GM23248 (cell line): ENCODE data around the gene ARRB1. TPM values are rescaled to one million over a fixed set of nuclear protein-coding genes. Genes with fewer than 3 reads are reported as not detected.
A peak's percentile ranks its signal among the peaks of the same experiment; 100 is the strongest.

Experiments used
- DNase-seq: peaks from one replicate; pipeline ENCODE4 v3.0.0-alpha.2; 2015
- H2AFZ ChIP-seq: fragments of 200-600 bp; sonication (generic); 2 replicates; pipeline ENCODE4 v1.6.1; 2016; ENCODE audit warnings: antibody characterized with exemption
- H3F3A ChIP-seq: fragments of 200-600 bp; sonication (generic); 2 replicates; pipeline ENCODE4 v1.6.1; 2016; ENCODE audit warnings: mild to moderate bottlenecking, antibody characterized with exemption, mixed run types; ENCODE audit not compliant: insufficient read depth
- H3K27ac ChIP-seq: fragments of 200-600 bp; sonication (generic); 2 replicates; pipeline ENCODE4 v1.5.1; 2016; ENCODE audit warnings: mild to moderate bottlenecking
- H3K27me3 ChIP-seq: fragments of 200-600 bp; sonication (generic); replicated peaks from 2 replicates; pipeline ENCODE4 v1.6.1; 2016; ENCODE audit warnings: mild to moderate bottlenecking; ENCODE audit not compliant: insufficient read depth
- H3K36me3 ChIP-seq: fragments of 200-600 bp; sonication (generic); 2 replicates; pipeline ENCODE4 v1.6.1; 2016; ENCODE audit warnings: low read depth, mild to moderate bottlenecking
- H3K4me1 ChIP-seq: fragments of 200-600 bp; sonication (generic); 2 replicates; pipeline ENCODE4 v1.6.1; 2016; ENCODE audit warnings: mild to moderate bottlenecking; ENCODE audit not compliant: insufficient read depth
- H3K4me2 ChIP-seq: fragments of 200-600 bp; sonication (generic); one replicate; pipeline ENCODE4 v1.6.1; 2016; ENCODE audit warnings: mild to moderate bottlenecking; ENCODE audit not compliant: unreplicated experiment
- H3K4me3 ChIP-seq: fragments of 200-600 bp; sonication (generic); 2 replicates; pipeline ENCODE4 v1.5.1; 2016; ENCODE audit warnings: mild to moderate bottlenecking
- H3K79me2 ChIP-seq: fragments of 200-600 bp; sonication (generic); 2 replicates; pipeline ENCODE4 v1.6.1; 2016; ENCODE audit warnings: mild to moderate bottlenecking; ENCODE audit not compliant: insufficient read depth
- H3K9ac ChIP-seq: fragments of 200-600 bp; sonication (generic); 2 replicates; pipeline ENCODE4 v1.6.1; 2016; ENCODE audit warnings: mild to moderate bottlenecking
- H3K9me2 ChIP-seq: fragments of 200-600 bp; sonication (generic); 2 replicates; pipeline ENCODE4 v1.6.1; 2016; ENCODE audit warnings: mixed run types, mild to moderate bottlenecking, moderate library complexity; ENCODE audit not compliant: insufficient read depth
- H3K9me3 ChIP-seq: fragments of 200-600 bp; sonication (generic); one replicate; pipeline ENCODE4 v1.6.1; 2017; ENCODE audit warnings: low read depth
- H4K20me1 ChIP-seq: fragments of 200-600 bp; sonication (generic); 2 replicates; pipeline ENCODE4 v1.6.0; 2016; ENCODE audit not compliant: insufficient read depth
- EZH2 ChIP-seq: fragments of 200-600 bp; sonication (generic); IDR thresholded peaks from 2 replicates; pipeline ENCODE4 v1.6.1; 2018; ENCODE audit warnings: antibody characterized with exemption, mild to moderate bottlenecking; ENCODE audit not compliant: insufficient read depth, poor library complexity, severe bottlenecking
- EZH2phosphoT487 ChIP-seq: fragments of 200-600 bp; sonication (generic); IDR thresholded peaks from 2 replicates; pipeline ENCODE4 v1.6.1; 2018; ENCODE audit warnings: antibody characterized with exemption, moderate library complexity, mild to moderate bottlenecking, low read depth; ENCODE audit not compliant: insufficient read depth
- WGBS, 2 experiments: methylation state at CpG; one replicate each; pipeline ENCODE4 v1.1.6; 2015 to 2017; ENCODE audit warnings: low lambda C conversion rate in 2 of 2, low coverage in 1 of 2; ENCODE audit errors: missing lambda C conversion rate in 2 of 2; 5-methylcytosine and 5-hydroxymethylcytosine counted together
- in situ Hi-C: fragments of 300-500 bp; cut with MboI; formaldehyde crosslinking; loops from 2 replicates; pipeline ENCODE4 v1.15.0; 2020
- polyA plus RNA-seq: library from polyadenylated mRNA; unstranded; fragments of >200 nt; fragmentation: Nextera tagmentation; extraction: Ambion mirVana; gene quantifications from 2 replicates; pipeline ENCODE4 v1.2.1, GENCODE V29; 2016
- total RNA-seq: library from RNA; depleted of rRNA; stranded (reverse); fragments of >200 nt; shearing (Covaris generic); gene quantifications from 2 replicates; pipeline ENCODE4 v1.2.3, GENCODE V29; 2014

Gene ARRB1
- total and polyA plus RNA-seq, 2 experiments from 2014 or later: 2.0 to 3.1 TPM

DNA sequence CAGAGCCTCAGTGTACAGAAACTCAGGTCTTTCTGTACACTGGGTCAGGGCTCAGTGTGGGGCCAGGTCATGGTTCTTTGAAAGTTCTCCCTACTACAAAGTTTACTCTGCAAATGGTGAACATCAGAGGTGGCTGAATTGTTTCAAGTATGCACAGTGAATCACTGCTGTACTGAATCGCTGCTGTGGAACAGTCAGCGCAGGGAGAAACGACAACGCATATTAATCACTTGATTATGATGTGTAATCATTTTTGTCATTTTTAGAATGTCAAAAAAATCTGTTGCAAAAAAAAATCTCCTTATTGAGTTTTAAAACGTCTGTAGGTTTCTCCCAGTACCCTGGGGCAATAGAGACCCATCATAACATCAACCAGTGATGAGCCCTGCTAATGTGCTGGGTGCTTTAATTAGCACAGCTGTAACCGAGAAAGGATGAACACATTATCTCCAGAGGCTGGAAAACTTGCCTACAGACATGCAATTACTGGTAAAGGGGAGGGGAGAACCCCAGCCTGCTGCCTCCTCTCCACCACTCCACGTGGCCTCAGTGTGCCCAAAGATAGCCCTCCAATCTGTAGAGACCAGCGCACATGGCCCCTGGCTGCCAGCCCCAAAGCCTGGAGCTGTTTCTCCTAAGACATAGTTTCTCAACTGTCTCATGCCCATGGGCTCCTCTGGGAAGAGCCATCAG lies 12.8 kb downstream of the ARRB1 start:
- no peak for TF ChIP-seq EZH2
- no peak for TF ChIP-seq EZH2phosphoT487
- no peak overlapping the region for H2AFZ ChIP-seq
- no peaks in the 10 kb centered on the region for H3K9me3 ChIP-seq
- no peak overlapping the region for H3K9ac ChIP-seq
- H3K27ac ChIP-seq: no peak overlapping the region
- no peak overlapping the region for H3K4me3 ChIP-seq
- peaks cover 20% of the 10 kb centered on the region; the same call in 1 of the 2 replicates for H3F3A ChIP-seq
- no peaks in the 10 kb centered on the region for H3K27me3 ChIP-seq
- peaks cover 40% of the 10 kb centered on the region for H3K4me1 ChIP-seq
- peak; percentile 82 for DNase-seq
- no peaks in the 10 kb centered on the region for H4K20me1 ChIP-seq
- H3K79me2 ChIP-seq: no peaks in the 10 kb centered on the region
- peak overlapping the region; percentile 44 for H3K4me2 ChIP-seq
- no peaks in the 10 kb centered on the region for H3K9me2 ChIP-seq
- WGBS, 2 experiments: 7 to 16% methylated on average over 8 of the region's 8 CpGs
- in situ Hi-C loops: loop anchor here (10.0 kb wide), 1 partner anchor 46 kb away; no protein-coding TSS in a partner anchor
- no peaks in the 10 kb centered on the region for H3K36me3 ChIP-seq

DNA sequence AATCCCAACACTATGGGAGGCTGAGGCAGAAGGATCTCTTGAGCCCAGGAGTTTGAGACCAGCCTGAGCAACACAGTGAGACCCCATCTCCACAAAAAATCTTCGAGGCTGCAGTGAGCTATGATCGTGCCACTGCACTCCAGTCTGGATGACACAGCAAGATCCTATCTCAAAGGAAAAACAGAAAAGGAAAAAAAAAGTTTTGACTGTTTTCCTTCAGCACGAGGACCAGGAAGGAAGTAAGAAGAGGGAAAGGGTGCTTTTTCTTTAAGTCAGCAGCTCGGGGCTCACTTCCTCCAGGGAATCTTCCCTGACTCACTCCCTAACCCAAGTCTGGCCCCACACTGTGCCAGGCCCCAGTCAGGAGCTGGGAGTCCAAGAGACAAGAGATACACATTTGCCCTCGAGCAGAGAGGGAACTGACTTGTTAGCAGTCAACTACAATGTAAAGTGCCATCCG lies 14.2 kb downstream of the ARRB1 start:
- in situ Hi-C loops: loop anchor here (10.0 kb wide), 1 partner anchor 48 kb away; no protein-coding TSS in a partner anchor
- H3K36me3 ChIP-seq: no peaks in the 10 kb centered on the region

DNA sequence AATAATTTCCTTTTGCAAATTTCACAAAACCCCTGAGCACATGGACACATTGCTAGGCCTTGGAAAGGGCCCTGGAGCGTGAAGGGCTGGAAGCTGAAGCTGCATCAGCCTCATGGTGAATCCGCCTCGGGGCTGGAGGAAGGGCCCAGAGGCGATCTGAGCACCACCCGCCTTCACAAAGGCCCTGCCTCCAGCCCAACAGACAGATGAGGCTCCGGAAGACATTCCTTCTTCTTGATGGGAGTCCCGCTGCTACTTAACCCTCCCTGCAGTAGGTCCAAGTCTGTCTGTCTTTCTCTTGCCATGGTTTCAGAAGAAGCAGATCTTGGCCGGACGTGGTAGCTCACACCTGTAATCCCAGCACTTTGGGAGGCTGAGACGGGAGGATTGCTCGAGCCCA lies 16.5 kb downstream of the ARRB1 start:
- Histone ChIP-seq H3K9me3 (no peaks in the 10 kb centered on the region), H3K4me3 (no peak overlapping the region), H3K27ac (no peak overlapping the region), H3F3A (peaks cover 20% of the 10 kb centered on the region; the same call in 1 of the 2 replicates), H3K9me2 (no peaks in the 10 kb centered on the region), H3K36me3 (no peaks in the 10 kb centered on the region), H3K9ac (no peak overlapping the region), H4K20me1 (no peaks in the 10 kb centered on the region), H2AFZ (no peak overlapping the region), H3K4me2 (no peak overlapping the region), H3K4me1 (peaks cover 31% of the 10 kb centered on the region), H3K27me3 (no peaks in the 10 kb centered on the region), H3K79me2 (no peaks in the 10 kb centered on the region)
- in situ Hi-C loops: loop anchor here (10.0 kb wide), 1 partner anchor 50 kb away; no protein-coding TSS in a partner anchor
- 73 to 83% methylated on average over 11 of the region's 11 CpGs for WGBS, 2 experiments
- no peak for DNase-seq
- TF ChIP-seq EZH2phosphoT487 (no peak), EZH2 (no peak)

More for the DNA sequence above, 14.2 kb downstream of the ARRB1 start:
- Histone ChIP-seq H3K4me1 (peaks cover 40% of the 10 kb centered on the region), H4K20me1 (no peaks in the 10 kb centered on the region), H3F3A (peaks cover 20% of the 10 kb centered on the region; the same call in 1 of the 2 replicates), H3K9ac (0 out of 2 replicates have a peak overlapping the region, but pooled peaks have one; percentile 22), H3K79me2 (no peaks in the 10 kb centered on the region), H3K4me3 (no peak overlapping the region), H3K9me2 (no peaks in the 10 kb centered on the region), H3K4me2 (peak overlapping the region; percentile 40), H3K9me3 (no peaks in the 10 kb centered on the region), H3K27ac (peak overlapping the region; percentile 27), H2AFZ (peak overlapping the region; percentile 62), H3K27me3 (no peaks in the 10 kb centered on the region)
- peak; percentile 74 for DNase-seq
- TF ChIP-seq EZH2phosphoT487 (no peak), EZH2 (no peak)
- 21 to 22% methylated on average over 6 of the region's 6 CpGs for WGBS, 2 experiments

GRCh38 chr11:75334402-75334891 lies 17.0 kb downstream of the ARRB1 start:
- DNase-seq: no peak
- Histone ChIP-seq H4K20me1 (no peaks in the 10 kb centered on the region), H3K4me1 (peaks cover 26% of the 10 kb centered on the region), H3F3A (peaks cover 20% of the 10 kb centered on the region; the same call in 1 of the 2 replicates), H3K79me2 (no peaks in the 10 kb centered on the region), H3K4me3 (no peak overlapping the region), H3K27me3 (no peaks in the 10 kb centered on the region), H3K27ac (no peak overlapping the region), H3K9me2 (no peaks in the 10 kb centered on the region), H3K9ac (no peak overlapping the region), H2AFZ (no peak overlapping the region), H3K4me2 (no peak overlapping the region), H3K36me3 (no peaks in the 10 kb centered on the region), H3K9me3 (no peaks in the 10 kb centered on the region)
- no peak for TF ChIP-seq EZH2phosphoT487
- in situ Hi-C loops: loop anchor here (10.0 kb wide), 1 partner anchor 50 kb away; no protein-coding TSS in a partner anchor
- 95 to 97% methylated on average over 2 of the region's 2 CpGs for WGBS, 2 experiments
